Posterior vena cava (tissue), 2 donors: ENCODE data around the gene PCDH9. TPM values are rescaled to one million over a fixed set of nuclear protein-coding genes. Genes with fewer than 3 reads are reported as not detected.
"Not testable (repeated sequence)": the region's sequence is repeated elsewhere in the genome, so short reads cannot be mapped to it uniquely, and the experiment has no call there.

Experiments used
- DNase-seq: peaks from one replicate; pipeline ENCODE4 v3.0.0-alpha.2; 2020; ENCODE audit warnings: low spot score
- intact Hi-C, 2 donors: fragments of 100-400 bp; cut with DNase I; formaldehyde crosslinking; loops; one replicate each; pipeline versions ENCODE4 v1.14.1 to v1.14.2; 2022 to 2023
- total RNA-seq, 2 donors: library from RNA; stranded (reverse); fragmentation: NEBNext Ultra II Directional; extraction: Animal tissue kit (Norgen Biotek cat#: 25700); gene quantifications; one replicate each; pipeline ENCODE4 v1.2.1, GENCODE V29; 2021
- donor health status: DM: yes; HTN: yes; CAD: no.
- donor health status: DM: yes; HTN: yes; CAD: no.

The PCDH9 gene
- total RNA-seq, 2 donors from 2014 or later: 1.6 to 2.4 TPM

DNA sequence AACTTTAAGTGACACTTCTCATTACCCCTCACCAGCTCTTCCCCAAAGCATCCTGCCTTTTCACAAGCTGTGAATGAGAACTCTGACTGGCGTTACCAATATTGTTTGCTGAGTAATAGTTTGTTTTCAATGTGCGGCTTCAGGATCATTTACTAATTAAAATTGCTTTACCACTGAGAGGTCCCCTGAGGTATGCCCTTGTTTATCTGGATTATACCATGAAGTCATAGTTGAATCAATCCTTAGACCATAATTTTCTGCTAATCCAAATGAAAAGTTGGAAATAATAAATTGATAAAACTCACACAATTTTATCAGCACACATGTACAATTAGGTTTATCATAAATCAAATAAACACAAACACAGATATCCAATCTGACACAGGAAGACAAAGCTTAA lies 568.8 kb downstream of the PCDH9 start:
- intact Hi-C loops: no loop called here

DNA sequence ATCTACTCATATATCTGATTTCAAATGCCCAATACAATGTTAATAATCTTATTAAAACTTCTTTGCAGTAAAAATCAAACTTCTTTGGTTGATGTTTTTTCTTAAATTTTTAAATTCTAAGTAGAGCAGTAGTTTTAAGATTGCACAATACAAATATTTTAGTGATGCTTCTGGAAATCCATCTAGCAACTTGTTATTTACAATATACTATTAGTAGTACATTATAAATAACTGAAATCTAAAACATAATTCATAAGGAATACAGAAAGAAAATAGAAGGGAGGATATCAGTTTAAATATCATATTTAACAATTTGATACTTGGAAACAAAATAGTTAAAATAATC lies 569.7 kb downstream of the PCDH9 start:
- no peak for DNase-seq
- intact Hi-C loops: no loop called here

More for the DNA sequence above, 568.8 kb downstream of the PCDH9 start:
- no peak for DNase-seq

DNA sequence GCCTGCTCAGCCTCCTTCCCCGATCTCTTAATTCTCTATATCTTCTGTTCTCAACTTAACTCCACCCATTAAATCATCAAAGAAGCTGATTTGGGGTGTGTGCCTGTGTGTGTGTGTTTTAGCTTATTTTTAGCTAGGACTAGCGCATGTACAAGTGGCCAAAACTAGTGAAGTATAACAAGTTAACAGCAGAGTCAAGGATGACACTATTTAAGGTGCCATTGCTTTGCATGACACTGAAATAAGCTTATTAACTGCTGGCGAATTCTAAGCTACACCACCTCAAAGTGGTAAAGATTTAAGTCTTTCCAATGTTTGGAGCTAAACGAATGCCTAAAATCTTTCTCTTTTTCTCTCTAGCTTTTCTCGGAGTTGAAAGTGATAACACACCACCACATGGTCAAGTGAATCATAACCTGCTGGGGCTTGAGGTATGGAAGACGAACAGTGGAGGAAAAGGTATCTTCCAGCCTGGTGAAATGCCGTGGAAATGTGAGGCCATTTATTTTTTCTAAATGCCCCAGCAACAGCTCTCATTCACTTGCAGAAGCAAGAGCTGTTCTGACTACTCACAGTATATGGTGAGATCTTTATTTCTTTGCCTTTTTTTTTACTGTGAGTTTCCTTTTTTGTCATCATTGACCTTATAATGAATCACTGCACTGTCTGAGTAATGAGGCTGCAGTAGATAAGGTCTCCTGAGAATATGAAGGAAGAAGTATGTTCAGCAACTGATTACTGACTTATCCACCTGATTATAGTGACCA lies 570.3 kb downstream of the PCDH9 start:
- intact Hi-C loops: no loop called here
- no peak for DNase-seq

DNA sequence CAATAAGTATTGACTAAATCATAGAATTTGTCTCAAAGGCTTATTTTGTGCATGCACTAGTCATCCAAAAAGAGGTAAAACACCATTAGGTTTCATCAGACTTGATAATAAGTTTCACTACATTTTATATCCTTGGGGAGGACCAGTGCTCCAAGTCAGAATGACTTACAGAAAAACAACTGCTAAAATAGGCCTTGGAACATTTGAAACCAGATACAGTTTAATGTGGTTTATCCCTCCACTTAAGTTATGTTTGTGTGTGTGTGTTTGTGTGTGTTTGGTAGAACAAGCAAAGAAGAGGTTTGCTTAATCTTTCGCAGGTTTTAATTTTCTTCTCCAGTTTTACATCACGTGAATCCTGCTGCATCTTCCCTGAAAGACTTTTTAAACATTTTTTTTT lies 570.9 kb downstream of the PCDH9 start:
- DNase-seq: no peak
- intact Hi-C loops: no loop called here

DNA sequence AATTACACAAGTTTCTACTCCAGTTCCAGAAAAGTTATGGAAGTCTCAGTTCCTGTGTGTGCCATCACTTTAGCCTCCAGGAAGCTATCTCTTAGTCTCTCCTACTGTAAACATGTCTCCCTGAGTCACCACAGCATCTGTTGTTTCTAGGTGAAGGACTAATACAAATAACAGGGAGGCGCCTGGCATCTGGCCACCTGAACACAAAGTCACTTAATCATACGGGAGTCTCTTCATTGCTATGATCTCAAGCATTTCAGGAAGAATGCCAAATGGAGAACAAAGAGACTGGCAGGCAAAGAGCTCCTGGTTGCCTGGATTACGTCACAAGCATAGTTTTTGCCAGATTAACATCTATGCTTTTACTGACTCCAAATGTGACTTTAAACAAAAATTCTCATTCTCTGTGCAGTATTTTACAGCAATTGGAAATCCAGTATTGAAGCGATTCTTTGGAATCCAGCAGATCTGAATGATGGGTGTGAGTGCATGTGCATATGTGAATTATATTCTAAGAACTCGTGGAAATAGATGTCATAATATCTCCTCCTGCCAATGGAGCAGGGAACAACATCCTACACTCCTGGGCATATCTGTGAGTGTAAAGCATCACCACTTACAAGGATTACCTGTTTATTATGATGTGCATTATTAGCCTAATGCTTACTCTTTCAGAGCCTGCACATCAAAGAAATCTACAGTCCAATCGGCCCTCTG lies 572.8 kb downstream of the PCDH9 start:
- peak; percentile 78 for DNase-seq
- intact Hi-C loops: no loop called here

DNA sequence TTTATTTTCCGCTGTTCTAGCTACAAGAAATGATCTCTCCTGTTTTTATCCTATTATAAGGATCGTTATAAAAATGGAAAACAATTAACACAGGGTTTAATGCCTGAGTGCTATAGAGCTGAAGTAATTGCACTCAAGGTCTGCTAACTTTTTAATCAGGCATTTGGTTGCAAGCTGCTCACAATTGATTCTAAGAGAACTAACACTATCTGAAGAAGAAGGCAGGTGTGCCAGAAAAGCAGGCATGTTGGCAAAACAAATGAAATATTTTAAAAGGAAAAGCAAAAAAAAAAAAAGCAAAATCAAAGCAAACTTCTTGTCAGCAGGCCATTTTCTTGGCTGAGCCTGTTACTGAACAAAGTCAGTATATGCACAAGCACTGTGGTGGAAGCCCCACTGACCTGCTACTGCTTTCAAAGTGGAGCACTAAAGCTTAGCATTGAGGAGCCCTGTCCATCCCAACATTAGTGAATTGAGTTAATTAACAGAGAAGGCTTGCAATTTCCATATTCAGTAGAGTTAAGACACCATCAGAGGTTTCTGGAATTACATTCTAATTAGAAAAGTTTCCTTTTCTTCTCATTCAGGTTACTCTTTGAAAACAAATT lies 574.2 kb downstream of the PCDH9 start:
- no peak for DNase-seq
- intact Hi-C loops: no loop called here

DNA sequence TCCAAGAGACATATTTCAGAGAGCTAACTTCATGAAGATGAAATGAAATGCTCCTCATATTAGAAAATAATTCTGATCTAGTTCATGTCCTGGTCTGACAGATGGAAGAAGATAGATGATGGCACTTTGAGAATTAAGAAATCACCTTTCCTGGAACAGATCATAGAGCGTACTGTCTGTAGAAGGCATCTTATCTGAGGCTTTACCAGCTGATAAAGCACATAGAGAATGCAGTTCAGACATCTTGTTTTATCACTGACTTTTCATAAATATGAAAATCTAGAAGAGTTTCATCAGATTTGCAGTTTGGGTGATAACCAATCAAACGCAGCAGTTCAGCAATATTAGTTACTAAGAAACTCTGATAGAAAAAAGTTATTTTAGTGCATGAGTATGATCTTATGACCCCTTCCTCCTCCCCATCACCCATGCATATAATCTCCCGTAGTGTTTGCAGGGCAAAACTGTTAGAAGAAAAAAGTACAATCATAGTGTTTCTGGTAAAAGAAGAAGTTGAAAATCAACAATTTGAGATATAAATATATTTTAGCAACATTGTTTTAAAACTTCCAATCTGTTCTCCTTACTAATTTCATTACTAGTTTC lies 585.2 kb downstream of the PCDH9 start:
- intact Hi-C loops: no loop called here
- DNase-seq: no peak

DNA sequence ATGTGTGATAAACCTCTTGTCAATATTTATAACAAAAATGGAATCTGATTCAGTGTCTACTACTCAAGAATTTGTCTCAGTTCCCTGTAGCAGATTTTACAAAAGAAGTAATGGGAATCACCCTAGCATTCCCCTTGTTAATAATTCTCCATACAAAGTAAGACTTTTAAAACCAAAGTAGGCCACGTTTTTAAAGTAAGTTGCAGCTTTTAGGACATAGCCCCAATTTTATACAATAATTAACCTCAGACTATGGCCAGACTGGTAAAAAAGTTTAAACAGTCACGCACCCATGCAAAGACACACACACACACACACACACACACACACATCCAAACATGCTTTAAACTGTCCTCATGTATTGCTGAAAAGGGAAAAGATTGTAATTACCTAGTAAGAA lies 589.9 kb downstream of the PCDH9 start:
- no peak for DNase-seq
- intact Hi-C loops: no loop called here

DNA sequence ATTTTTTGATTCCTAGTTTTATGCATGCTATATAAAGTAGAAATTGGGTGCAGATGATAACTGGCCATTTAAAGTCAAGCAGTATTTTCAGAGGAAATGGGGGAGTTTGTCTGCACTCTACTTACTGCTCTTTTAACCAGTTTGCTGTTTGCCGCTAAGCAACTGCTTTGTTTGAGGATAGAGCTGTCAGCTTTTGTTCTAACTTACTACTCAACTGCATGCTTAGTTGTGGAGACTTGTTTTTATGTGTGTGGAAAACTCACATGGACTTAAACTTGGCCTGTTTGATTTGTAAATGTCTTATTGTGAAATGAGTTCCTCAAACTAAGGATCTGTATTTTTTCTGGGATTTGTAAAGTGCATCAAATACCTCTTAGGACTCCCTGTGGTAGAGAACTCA lies 591.1 kb downstream of the PCDH9 start:
- intact Hi-C loops: no loop called here
- no peak for DNase-seq

DNA sequence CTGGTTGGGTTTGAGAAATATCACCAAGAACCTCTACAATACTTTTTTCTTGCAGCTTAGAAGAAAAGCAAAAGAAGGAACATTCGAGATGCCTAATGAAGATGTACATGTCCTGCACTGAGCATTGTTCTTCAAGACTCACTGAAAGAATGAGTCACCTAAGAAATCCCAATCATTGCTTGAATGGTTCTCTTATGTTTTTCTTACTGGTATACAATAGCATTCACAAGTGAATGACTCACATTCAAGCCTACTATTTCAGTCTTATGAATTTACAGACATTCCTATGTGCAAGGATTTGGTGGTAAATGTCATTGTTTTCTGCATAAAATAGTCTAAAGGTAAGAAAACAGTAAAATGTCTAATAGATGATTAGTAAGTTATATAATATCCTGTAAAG lies 594.6 kb downstream of the PCDH9 start:
- DNase-seq: no peak
- intact Hi-C loops: no loop called here

DNA sequence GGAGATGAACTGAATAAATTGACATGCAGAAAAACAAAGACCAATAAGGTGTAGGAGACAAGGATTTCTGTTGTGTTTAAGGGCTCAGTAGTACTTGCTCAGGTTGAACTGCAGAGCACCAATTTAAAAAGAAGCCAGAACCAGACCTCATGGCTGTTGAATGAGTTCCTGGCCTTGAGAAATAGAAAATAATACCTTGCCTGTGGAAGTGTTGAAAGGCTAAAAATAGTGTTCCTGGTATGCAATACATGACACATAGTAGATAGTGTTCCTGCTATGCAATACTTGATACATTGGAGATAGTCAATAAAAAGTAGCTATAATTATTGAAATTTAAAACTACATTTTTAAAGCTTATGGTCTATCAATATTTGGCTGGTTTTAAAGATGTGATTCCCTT lies 595.8 kb downstream of the PCDH9 start:
- intact Hi-C loops: no loop called here
- DNase-seq: no peak

DNA sequence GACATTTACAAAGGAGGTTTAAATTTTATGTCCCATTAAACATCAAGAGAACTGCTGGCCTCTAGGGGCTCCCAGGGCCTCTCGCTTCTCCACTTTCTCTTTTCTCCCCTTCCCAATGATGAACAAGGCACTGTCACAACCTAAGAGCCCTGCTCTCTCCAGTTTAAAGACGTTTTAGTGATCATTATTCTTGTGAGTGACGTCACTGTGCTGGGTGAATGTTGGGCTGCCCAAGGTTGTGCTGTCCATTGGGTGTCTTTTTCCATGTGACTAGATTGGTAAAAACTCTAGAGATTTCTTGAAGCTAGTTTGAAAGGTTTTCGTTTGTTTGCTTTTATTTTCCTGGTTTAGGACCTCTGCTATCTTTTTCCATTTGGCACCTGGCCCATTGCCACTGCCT lies 602.6 kb downstream of the PCDH9 start:
- intact Hi-C loops: no loop called here
- no peak for DNase-seq

DNA sequence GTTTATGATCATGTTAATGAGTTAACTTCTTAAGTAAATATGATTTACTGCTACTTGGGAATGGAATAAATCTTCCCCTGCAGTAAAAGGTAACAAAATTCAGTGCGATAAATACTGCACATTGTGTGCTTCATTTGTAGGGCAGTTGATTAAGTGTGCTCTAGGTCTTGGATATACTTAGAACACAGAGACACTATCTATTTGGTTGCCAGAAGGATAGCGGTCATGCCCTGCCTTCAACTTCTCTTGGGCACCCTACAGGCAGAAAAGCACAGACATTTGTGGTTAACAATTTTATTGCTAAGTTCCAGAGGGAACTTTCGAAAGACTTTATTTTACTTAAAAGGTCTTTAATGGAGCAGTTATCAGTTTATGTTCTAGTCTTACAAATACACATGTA lies 605.8 kb downstream of the PCDH9 start:
- DNase-seq: no peak
- intact Hi-C loops: no loop called here

DNA sequence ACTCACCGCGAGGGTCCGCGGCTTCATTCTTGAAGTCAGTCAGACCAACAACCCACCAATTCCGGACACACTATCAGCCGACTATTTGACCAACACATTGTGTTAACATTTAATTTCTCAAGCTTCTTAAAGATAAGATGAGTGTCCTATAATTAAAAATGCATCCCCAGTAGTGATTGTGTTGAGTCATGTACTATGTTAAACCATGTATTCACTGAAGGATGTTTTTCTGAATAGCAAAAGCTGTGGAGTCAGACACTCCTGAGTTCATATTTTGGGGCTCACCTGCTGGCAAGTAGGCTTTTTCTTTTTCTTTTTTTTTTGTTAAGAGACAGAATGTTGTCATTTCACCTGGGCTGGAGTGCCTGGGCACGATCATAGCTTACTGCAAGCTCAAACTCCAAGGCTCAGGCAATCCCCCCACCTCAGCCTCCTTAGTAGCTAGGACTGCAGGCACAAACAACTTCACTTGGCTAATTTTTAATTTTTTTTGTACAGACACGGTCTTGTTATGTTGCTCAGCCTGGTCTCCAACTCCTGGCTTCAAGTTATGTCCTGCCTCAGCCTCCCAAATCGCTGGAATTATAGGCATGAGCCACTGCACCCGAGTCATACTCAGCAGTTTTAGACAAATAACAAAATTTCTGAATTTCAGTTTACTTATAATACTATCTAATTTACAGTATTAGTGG lies 606.9 kb downstream of the PCDH9 start:
- no peak for DNase-seq
- intact Hi-C loops: no loop called here

DNA sequence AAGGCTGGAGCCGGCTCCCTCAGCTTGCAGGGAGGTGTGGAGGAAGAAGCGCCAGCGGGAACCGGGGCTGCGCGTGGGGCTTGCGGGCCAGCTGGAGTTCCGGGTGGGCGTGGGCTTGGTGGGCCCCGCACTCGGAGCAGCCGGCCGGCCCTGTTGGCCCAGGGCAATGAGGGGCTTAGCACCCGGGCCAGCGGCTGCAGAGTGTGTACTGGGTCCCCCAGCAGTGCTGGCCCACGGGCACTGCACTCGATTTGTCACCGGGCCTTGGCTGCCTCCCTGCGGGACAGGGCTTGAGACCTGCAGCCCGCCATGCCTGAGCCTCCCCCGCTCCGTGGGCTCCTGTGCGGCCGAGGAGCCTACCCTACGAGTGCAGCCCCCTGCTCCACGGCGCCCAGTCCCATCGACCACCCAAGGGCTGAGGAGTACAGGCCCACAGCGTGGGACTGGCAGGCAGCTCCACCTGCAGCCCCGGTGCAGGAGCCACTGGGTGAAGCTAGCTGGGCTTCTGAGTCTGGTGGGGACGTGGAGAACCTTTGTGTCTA lies 608.2 kb downstream of the PCDH9 start:
- intact Hi-C loops: not testable (repeated sequence)
- DNase-seq: peak; percentile 81

DNA sequence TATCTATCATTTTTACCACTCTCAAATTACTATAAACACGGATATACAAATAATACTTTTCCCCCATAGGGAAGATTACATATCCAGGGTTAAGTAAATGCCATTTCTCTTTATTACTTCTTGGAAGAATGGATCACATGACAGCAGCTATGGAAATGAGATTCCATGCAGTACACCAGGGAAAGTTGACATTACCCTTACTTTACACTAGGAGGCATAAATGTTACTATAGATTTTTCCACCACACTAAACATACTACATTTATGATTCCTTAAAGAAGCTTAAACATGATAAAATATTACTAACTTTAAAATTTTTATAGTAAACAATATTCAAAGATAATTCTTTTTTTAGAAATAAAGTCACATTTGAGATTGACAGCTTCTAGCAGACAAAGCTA lies 611.4 kb downstream of the PCDH9 start:
- intact Hi-C loops: no loop called here
- no peak for DNase-seq

DNA sequence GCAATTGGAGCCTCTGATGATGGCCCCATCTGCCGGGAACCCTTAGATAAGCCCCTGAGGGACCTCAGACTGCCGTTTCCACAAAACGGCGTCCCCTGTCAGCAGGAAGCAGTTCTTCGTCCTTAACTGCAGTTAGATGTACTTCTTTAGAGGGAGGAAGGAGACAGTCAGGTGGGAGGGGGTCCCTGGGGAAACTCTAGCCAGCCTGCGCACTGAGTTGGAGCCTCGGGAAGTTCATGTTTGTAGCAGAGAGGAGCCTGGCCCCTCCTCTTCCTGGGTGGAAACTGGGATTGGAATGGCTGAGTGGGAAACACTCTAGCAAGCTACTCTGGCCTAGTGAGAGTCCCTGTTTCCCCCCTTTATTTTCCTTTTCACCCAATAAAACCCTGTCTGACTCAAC lies 612.4 kb downstream of the PCDH9 start:
- intact Hi-C loops: no loop called here
- no peak for DNase-seq

DNA sequence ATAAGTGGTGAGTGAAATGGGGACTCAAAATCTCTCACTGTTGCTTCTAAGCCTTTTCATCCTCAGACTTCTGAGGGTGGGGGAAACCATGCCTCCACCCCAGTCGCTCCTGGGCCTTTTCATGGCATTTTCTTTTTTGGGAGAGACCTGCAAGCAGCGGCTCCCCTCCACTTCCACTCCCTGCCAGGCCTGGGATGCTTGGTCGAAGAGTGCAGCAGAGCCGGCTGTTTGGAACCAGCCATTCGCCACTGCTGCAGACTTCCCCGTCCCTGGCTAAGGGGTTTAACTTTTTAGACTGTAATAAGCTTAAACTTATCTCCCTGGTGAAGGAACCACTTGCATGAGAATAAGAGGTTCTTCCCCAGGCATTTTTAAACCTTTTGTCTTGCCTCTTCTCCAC lies 617.2 kb downstream of the PCDH9 start:
- no peak for DNase-seq
- intact Hi-C loops: no loop called here

DNA sequence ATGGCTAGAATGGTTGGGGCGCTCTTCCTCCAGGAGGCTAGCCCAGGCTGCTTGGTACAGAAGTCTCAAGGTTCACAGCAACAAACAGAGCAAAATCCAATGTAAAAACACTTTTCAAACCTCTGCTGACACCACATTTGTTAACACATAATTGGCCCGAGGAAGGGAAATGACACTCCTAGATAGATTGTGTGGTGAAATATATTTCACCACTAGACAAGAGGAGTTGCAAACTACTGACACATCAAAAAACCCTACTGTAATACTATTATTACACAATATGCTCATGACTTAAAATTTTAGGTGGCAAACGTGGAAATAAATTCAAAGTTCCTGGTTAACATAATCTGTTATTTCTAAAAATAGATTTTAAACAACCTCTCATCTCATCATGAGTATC lies 643.6 kb downstream of the PCDH9 start:
- intact Hi-C loops: loop anchor here in 1 of 2 donors (5.0 kb wide), 1 partner anchor 1379 kb away; no protein-coding TSS in a partner anchor
- no peak for DNase-seq
